Coronary artery (tissue), 2 donors: Measurements from ENCODE around the gene INCENP.
A peak's percentile ranks its signal among the peaks of the same experiment; 100 is the strongest.

ENCODE experiments used
- DNase-seq: peaks from one replicate; pipeline ENCODE4 v3.0.0-alpha.2; 2017; ENCODE audit warnings: low spot score
- H3K27ac ChIP-seq, 2 donors: fragments of 200-600 bp; sonication (generic); one replicate each; pipeline ENCODE4 v1.5.1; 2016 to 2019
- H3K4me3 ChIP-seq: fragments of 200-600 bp; sonication (generic); 2 replicates; pipeline ENCODE4 v1.5.1; 2016; ENCODE audit warnings: mild to moderate bottlenecking, moderate library complexity
- CTCF ChIP-seq: fragments of 200-600 bp; sonication (generic); IDR thresholded peaks from one replicate; pipeline ENCODE4 v1.5.1; 2019; ENCODE audit warnings: antibody characterized with exemption

INCENP gene

DNA sequence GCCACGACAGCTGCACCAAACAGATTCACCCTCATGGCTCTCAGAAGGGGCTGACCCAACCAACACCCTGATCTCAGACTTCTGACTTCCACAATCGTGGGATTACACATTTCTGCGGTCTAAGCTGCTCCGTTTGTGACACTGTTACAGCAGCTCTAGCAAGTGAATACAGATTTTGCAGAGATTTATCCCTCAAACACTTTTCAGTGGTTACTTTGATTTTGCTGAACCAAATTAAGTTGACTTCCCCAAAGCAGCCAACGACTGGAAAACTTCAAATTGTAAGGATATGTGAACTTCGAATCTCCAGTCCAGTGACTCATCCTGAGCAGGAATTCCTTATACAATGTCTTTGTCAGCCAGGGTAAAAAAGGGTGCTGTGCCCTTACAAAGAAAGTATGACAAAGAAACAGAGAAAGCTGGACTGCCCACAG lies 14.8 kb upstream of the INCENP start:
- Histone ChIP-seq H3K27ac (no peak overlapping the region), H3K4me3 (no peak overlapping the region)
- no peak for TF ChIP-seq CTCF
- DNase-seq = no peak

GRCh38 chr11:62115085-62115694 lies 8.6 kb upstream of the INCENP start:
- TF ChIP-seq CTCF = no peak

GRCh38 chr11:62116451-62116850 lies 7.4 kb upstream of the INCENP start:
- no peak for TF ChIP-seq CTCF
- no peak overlapping the region for H3K4me3 ChIP-seq
- H3K27ac ChIP-seq = no peak overlapping the region
- DNase-seq = no peak

More at GRCh38 chr11:62115085-62115694, 8.6 kb upstream of the INCENP start:
- Histone ChIP-seq H3K27ac (no peak overlapping the region), H3K4me3 (no peak overlapping the region)
- DNase-seq = no peak

GRCh38 chr11:62119569-62119968 lies 4.2 kb upstream of the INCENP start:
- no peak for DNase-seq
- TF ChIP-seq CTCF = no peak
- no peak overlapping the region for H3K27ac ChIP-seq
- H3K4me3 ChIP-seq = no peak overlapping the region

DNA sequence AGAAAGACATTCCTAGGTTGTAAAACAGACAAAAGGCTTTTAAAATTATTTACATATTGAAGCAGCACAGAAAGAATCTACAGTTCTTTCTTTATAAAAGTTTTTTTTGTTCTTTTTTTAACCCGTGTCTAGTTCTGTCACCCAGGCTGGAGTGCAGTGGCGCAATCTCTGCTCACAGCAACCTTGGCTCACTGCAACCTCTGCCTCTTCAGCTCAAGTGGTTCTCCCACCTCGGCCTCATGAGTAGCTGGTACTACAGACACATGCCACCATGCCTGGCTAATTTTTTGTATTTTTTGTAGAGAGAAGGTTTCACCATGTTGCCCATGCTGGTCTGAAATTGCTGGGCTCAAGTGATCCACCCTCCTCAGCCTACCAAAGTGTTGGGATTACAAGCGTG lies 3.8 kb upstream of the INCENP start:
- TF ChIP-seq CTCF = no peak
- H3K27ac ChIP-seq = no peak overlapping the region
- H3K4me3 ChIP-seq = no peak overlapping the region
- no peak for DNase-seq

DNA sequence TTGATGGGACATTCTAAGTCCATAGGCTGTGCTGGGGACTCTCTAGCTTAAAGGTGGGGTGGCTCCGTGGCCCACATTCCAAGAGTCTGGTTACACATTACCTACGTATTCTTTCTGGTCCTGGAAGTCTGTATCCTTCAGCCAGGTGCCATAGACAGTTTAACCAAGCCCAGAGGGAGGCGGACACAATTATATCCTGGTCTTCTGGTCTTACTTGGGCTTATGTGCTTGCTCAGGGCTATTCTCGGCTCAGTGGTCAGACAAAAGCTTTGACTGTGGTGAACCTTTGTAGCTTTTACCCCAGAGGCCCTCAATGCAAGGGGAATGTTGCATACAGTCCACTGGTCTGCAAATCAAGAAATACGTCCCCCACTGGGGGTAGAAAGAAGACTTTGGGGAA lies 3.4 kb upstream of the INCENP start:
- H3K27ac ChIP-seq = no peak overlapping the region
- DNase-seq = peak; percentile 28
- TF ChIP-seq CTCF = no peak
- no peak overlapping the region for H3K4me3 ChIP-seq

GRCh38 chr11:62122076-62122475 lies 1.7 kb upstream of the INCENP start:
- TF ChIP-seq CTCF = no peak
- Histone ChIP-seq H3K27ac (no peak overlapping the region), H3K4me3 (no peak overlapping the region)
- no peak for DNase-seq
